ENCODE results near the gene ZMIZ1. TPM values are rescaled to one million over a fixed set of nuclear protein-coding genes. Genes with fewer than 3 reads are reported as not detected.

ZMIZ1 gene
- total RNA-seq, 1 experiment from 2014 or later: 35.8 TPM

GRCh38 chr10:79090134-79090803 is 21.5 kb downstream of the ZMIZ1 start:
- POLR2A ChIA-PET (ENCODE audit: low non-redundant PET): no interaction called here
- Histone ChIP-seq H3K27ac (ENCODE audit: low read depth, low read length, poor library complexity, severe bottlenecking) (no peak overlapping the region), H3K9me3 (ENCODE audit: low read depth, low read length, poor library complexity, severe bottlenecking) (no peaks in the 10 kb centered on the region), H3K4me3 (ENCODE audit: low read depth, low read length, poor library complexity, severe bottlenecking) (no peak overlapping the region), H3K4me1 (ENCODE audit: insufficient read depth, low read length, poor library complexity, severe bottlenecking) (peaks cover 18% of the 10 kb centered on the region), H3K36me3 (ENCODE audit: insufficient read depth, low read length, poor library complexity, severe bottlenecking) (no peaks in the 10 kb centered on the region), H3K27me3 (replicated peaks; ENCODE audit: insufficient read depth, low read depth, low read length, poor library complexity) (no peaks in the 10 kb centered on the region)
- no TSS peak for BruUV-seq (replicated peaks)
- TF ChIP-seq EZH2 (IDR thresholded peaks at IDR 0.05; ENCODE audit: borderline replicate concordance, low read depth, low read length, poor library complexity, severe bottlenecking) (no peak), CTCF (conservative IDR thresholded peaks at IDR 0.05; ENCODE audit: low read depth, low read length) (no peak)
- intact Hi-C loops (cut with micrococcal nuclease; ENCODE audit: unreplicated experiment): no loop called here
- peak; percentile 48 for DNase-seq (ENCODE audit: low spot score)
- CTCF ChIA-PET: no interaction called here

GRCh38 chr10:79092292-79092896 is 23.6 kb downstream of the ZMIZ1 start:
- Histone ChIP-seq H3K36me3 (ENCODE audit: insufficient read depth, low read length, poor library complexity, severe bottlenecking) (no peaks in the 10 kb centered on the region), H3K27ac (ENCODE audit: low read depth, low read length, poor library complexity, severe bottlenecking) (no peak overlapping the region), H3K9me3 (ENCODE audit: low read depth, low read length, poor library complexity, severe bottlenecking) (no peaks in the 10 kb centered on the region), H3K4me1 (ENCODE audit: insufficient read depth, low read length, poor library complexity, severe bottlenecking) (peaks cover 18% of the 10 kb centered on the region), H3K27me3 (replicated peaks; ENCODE audit: insufficient read depth, low read depth, low read length, poor library complexity) (no peaks in the 10 kb centered on the region), H3K4me3 (ENCODE audit: low read depth, low read length, poor library complexity, severe bottlenecking) (no peak overlapping the region)
- DNase-seq (ENCODE audit: low spot score): no peak
- intact Hi-C loops (cut with micrococcal nuclease; ENCODE audit: unreplicated experiment): no loop called here
- TF ChIP-seq CTCF (conservative IDR thresholded peaks at IDR 0.05; ENCODE audit: low read depth, low read length) (no peak), EZH2 (IDR thresholded peaks at IDR 0.05; ENCODE audit: borderline replicate concordance, low read depth, low read length, poor library complexity, severe bottlenecking) (no peak)
- POLR2A ChIA-PET (ENCODE audit: low non-redundant PET): no interaction called here
- BruUV-seq (replicated peaks): no TSS peak
- CTCF ChIA-PET: no interaction called here

GRCh38 chr10:79093658-79094411 is 25.1 kb downstream of the ZMIZ1 start:
- no TSS peak for BruUV-seq (replicated peaks)
- CTCF ChIA-PET: interaction anchor here (1.5 kb wide), 1 partner anchor 101 kb away, joined by 6 read pairs; no protein-coding TSS in a partner anchor
- H3K36me3 ChIP-seq (ENCODE audit: insufficient read depth, low read length, poor library complexity, severe bottlenecking): no peaks in the 10 kb centered on the region
- no peak overlapping the region for H3K27ac ChIP-seq (ENCODE audit: low read depth, low read length, poor library complexity, severe bottlenecking)
- peaks cover 18% of the 10 kb centered on the region for H3K4me1 ChIP-seq (ENCODE audit: insufficient read depth, low read length, poor library complexity, severe bottlenecking)
- DNase-seq (ENCODE audit: low spot score): no peak
- no peak for TF ChIP-seq CTCF (conservative IDR thresholded peaks at IDR 0.05; ENCODE audit: low read depth, low read length)
- no peak for TF ChIP-seq EZH2 (IDR thresholded peaks at IDR 0.05; ENCODE audit: borderline replicate concordance, low read depth, low read length, poor library complexity, severe bottlenecking)
- no peaks in the 10 kb centered on the region for H3K9me3 ChIP-seq (ENCODE audit: low read depth, low read length, poor library complexity, severe bottlenecking)
- no peaks in the 10 kb centered on the region for H3K27me3 ChIP-seq (replicated peaks; ENCODE audit: insufficient read depth, low read depth, low read length, poor library complexity)
- intact Hi-C loops (cut with micrococcal nuclease; ENCODE audit: unreplicated experiment): no loop called here
- POLR2A ChIA-PET (ENCODE audit: low non-redundant PET): no interaction called here
- H3K4me3 ChIP-seq (ENCODE audit: low read depth, low read length, poor library complexity, severe bottlenecking): no peak overlapping the region
